ENCODE measurements around the gene PLCB4. TPM values are rescaled to one million over a fixed set of nuclear protein-coding genes. Genes with fewer than 3 reads are reported as not detected.

The PLCB4 gene
- total RNA-seq, 1 donor from 2014 or later, result 59.6 TPM

- TF ChIP-seq, protein P1, sequence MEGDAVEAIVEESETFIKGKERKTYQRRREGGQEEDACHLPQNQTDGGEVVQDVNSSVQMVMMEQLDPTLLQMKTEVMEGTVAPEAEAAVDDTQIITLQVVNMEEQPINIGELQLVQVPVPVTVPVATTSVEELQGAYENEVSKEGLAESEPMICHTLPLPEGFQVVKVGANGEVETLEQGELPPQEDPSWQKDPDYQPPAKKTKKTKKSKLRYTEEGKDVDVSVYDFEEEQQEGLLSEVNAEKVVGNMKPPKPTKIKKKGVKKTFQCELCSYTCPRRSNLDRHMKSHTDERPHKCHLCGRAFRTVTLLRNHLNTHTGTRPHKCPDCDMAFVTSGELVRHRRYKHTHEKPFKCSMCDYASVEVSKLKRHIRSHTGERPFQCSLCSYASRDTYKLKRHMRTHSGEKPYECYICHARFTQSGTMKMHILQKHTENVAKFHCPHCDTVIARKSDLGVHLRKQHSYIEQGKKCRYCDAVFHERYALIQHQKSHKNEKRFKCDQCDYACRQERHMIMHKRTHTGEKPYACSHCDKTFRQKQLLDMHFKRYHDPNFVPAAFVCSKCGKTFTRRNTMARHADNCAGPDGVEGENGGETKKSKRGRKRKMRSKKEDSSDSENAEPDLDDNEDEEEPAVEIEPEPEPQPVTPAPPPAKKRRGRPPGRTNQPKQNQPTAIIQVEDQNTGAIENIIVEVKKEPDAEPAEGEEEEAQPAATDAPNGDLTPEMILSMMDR (conservative IDR thresholded peaks at IDR 0.05; ENCODE audit: low read depth, low read length), result no peak
- no peak for DNase-seq (ENCODE audit: low read depth)
- H3K4me3 ChIP-seq (ENCODE audit: low read depth, low read length), result no peak overlapping the region
Observed at GRCh38 chr20:9054176-9054575, 14.7 kb upstream of the PLCB4 start.

- TF ChIP-seq, protein P1 (conservative IDR thresholded peaks at IDR 0.05; ENCODE audit: low read depth, low read length), result no peak
- DNase-seq (ENCODE audit: low read depth), result peak; percentile 89
- no peak overlapping the region for H3K4me3 ChIP-seq (ENCODE audit: low read depth, low read length)
Observed at GRCh38 chr20:9059931-9060330, 9.0 kb upstream of the PLCB4 start.

DNA sequence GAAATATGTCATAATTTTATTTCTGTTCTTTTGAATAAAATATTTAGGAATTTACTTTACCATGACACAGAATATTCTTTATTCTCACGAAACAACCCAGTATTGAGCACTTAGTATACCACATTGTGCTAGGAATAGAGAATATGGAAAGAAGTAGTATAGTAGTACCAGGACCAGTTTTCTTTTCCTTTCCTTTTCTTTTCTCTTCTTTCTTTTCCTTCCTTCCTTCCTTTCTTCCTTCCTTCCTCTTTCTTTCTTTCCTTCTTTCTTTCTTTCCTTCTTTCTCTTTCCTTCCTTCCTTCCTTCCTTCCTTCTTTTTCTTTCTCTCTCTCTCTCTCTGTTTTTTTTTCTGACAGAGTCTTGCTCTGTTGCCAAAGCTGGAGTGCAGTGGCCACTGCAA lies 7.5 kb upstream of the PLCB4 start:
- TF ChIP-seq, protein P1 (conservative IDR thresholded peaks at IDR 0.05; ENCODE audit: low read depth, low read length), result no peak
- no peak overlapping the region for H3K4me3 ChIP-seq (ENCODE audit: low read depth, low read length)
- DNase-seq (ENCODE audit: low read depth), result no peak

GRCh38 chr20:9062066-9062465 lies 6.8 kb upstream of the PLCB4 start:
- no peak overlapping the region for H3K4me3 ChIP-seq (ENCODE audit: low read depth, low read length)
- no peak for DNase-seq (ENCODE audit: low read depth)
- TF ChIP-seq, protein P1 (conservative IDR thresholded peaks at IDR 0.05; ENCODE audit: low read depth, low read length), result no peak

DNA sequence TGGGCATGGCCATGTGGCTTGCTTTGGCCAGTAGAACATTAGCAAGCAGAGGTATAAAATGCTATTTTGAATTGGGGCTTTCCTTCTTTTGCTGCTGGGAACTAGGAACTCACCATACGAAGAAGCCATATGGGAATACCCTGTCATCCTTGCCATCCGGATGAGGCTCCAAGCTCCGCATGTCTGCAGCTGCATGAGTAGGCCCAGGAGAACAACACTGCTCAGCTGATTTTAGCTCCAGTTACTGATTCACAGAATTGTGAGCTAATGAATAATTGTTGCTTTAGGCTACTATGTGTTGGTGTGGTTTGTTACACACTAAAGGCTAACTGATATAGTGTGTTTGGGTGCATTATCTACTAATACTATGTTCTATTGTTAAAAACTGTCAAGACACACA lies 2.7 kb upstream of the PLCB4 start:
- peak; percentile 97 for DNase-seq (ENCODE audit: low read depth)
- TF ChIP-seq, protein P1 (conservative IDR thresholded peaks at IDR 0.05; ENCODE audit: low read depth, low read length), result no peak
- H3K4me3 ChIP-seq (ENCODE audit: low read depth, low read length), result no peak overlapping the region

- peak overlapping the region; percentile 82 for H3K4me3 ChIP-seq (ENCODE audit: low read depth, low read length)
- TF ChIP-seq, protein P1 (conservative IDR thresholded peaks at IDR 0.05; ENCODE audit: low read depth, low read length), result no peak
- DNase-seq (ENCODE audit: low read depth), result no peak
Observed at GRCh38 chr20:9068233-9068801, 570 bp upstream of the PLCB4 start.

DNA sequence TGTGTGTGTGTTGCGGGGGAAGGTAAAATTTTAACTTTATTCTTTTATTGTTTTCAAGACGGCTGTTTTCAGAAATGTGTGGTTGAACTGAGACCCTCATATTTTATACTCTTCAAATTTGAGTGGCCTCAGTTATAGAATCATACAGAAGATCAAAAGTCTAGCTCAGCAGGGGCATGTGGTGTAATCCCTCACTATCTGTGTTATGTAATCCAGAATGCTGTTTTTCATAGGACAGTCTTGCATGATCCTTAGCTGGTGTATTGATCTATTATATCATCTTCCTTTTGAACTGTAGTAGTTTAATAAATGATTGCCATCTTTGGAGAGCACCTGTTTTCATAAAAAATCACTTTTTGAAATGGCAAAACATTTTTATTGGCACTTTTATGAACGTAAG lies 1.4 kb downstream of the PLCB4 start:
- no peak for DNase-seq (ENCODE audit: low read depth)
- TF ChIP-seq, protein P1 (conservative IDR thresholded peaks at IDR 0.05; ENCODE audit: low read depth, low read length), result no peak
- peak overlapping the region; percentile 82 for H3K4me3 ChIP-seq (ENCODE audit: low read depth, low read length)
